SK-N-SH treated with all-trans-retinoic acid at 6 μM for 48 hours (cell line): ENCODE data around the gene KCNA5.

Experiments
- ARNTL ChIP-seq: fragments of 450-650 bp; formaldehyde crosslinking; IDR thresholded peaks from 2 replicates; pipeline ENCODE4 v1.5.0; 2020; ENCODE audit warnings: low read depth, mild to moderate bottlenecking, moderate library complexity, borderline replicate concordance
- BACH2 ChIP-seq: fragments of 250-450 bp; sonication (Bioruptor Pico); IDR thresholded peaks from 2 replicates; pipeline ENCODE4 v1.9.0; 2021; ENCODE audit warnings: mild to moderate bottlenecking, borderline replicate concordance
- CSRNP3 ChIP-seq: fragments of 250-450 bp; sonication (Bioruptor Pico); IDR thresholded peaks from 2 replicates; pipeline ENCODE4 v1.5.1; 2021; ENCODE audit warnings: mild to moderate bottlenecking, moderate library complexity
- PATZ1 ChIP-seq: fragments of 250-450 bp; sonication (Bioruptor Pico); IDR thresholded peaks from 2 replicates; pipeline ENCODE4 v1.8.0; 2020; ENCODE audit warnings: mild to moderate bottlenecking, moderate library complexity, borderline replicate concordance
- POU6F1 ChIP-seq: fragments of 250-450 bp; sonication (Bioruptor Pico); IDR thresholded peaks from 2 replicates; pipeline ENCODE4 v1.8.0; 2021; ENCODE audit warnings: low read depth, mild to moderate bottlenecking, moderate library complexity, borderline replicate concordance
- RARB ChIP-seq: fragments of 250-450 bp; sonication (Bioruptor Pico); IDR thresholded peaks from 2 replicates; pipeline ENCODE4 v1.8.0; 2021; ENCODE audit warnings: mild to moderate bottlenecking, moderate library complexity
- SNAI2 ChIP-seq: fragments of 250-450 bp; sonication (Bioruptor Pico); IDR thresholded peaks from 2 replicates; pipeline ENCODE4 v1.5.0; 2020; ENCODE audit warnings: mild to moderate bottlenecking, moderate library complexity
- TCF4 ChIP-seq: fragments of 250-450 bp; sonication (Bioruptor Pico); IDR thresholded peaks from 2 replicates; pipeline ENCODE4 v1.8.0; 2021; ENCODE audit warnings: mild to moderate bottlenecking, moderate library complexity, borderline replicate concordance
- TSHZ2 ChIP-seq: fragments of 250-450 bp; sonication (Bioruptor Pico); IDR thresholded peaks from 2 replicates; pipeline ENCODE4 v1.5.0; 2020; ENCODE audit warnings: mild to moderate bottlenecking, moderate library complexity
- ZFP3 ChIP-seq: fragments of 250-450 bp; sonication (Bioruptor Pico); IDR thresholded peaks from 2 replicates; pipeline ENCODE4 v1.5.0; 2020; ENCODE audit warnings: mild to moderate bottlenecking, moderate library complexity
- ZNF70 ChIP-seq: fragments of 450-650 bp; formaldehyde crosslinking; IDR thresholded peaks from 2 replicates; pipeline ENCODE4 v1.5.0; 2020; ENCODE audit warnings: mild to moderate bottlenecking, moderate library complexity

DNA sequence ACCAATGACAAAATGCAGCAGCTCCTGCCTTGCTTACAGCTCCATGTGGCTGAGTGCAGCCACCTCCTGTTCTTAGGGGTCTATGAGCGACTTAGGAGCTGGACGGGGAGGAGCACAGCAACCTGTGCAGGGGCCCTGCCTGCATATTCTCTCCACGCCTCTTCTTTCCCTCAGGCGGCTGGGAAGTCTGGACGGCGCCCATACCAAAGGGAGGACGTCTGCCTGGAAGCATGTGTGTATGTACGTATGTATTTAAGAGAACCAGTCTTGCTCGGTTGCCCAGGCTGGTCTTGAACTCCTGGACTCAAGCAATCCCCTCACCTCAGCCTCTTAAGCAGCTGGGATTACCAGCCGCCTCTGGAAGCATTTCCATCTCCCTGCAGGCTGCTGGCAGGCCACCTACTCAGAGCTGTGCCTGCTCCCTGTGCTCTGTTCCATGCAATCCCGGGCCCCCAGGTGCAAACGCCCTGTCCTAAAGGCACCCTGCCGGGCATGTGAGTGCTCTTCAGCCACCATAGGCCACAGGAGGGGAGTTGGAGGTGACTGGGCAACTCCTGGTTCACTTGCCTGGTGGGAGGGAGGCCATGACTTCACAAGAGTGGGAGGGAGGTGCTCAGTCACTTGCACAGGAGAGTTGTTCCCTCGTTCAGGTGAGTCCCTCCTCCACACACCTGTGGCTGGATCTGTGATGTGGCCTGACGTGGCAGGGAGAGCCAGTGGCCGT lies 44.3 kb downstream of the KCNA5 start:
- no peak for TF ChIP-seq TSHZ2 (CRISPR knock-in tag)
- TF ChIP-seq RARB (CRISPR knock-in tag) = no peak
- TF ChIP-seq PATZ1 (CRISPR knock-in tag) = no peak
- TF ChIP-seq TCF4 (CRISPR knock-in tag) = no peak
- TF ChIP-seq CSRNP3 (CRISPR knock-in tag) = no peak
- TF ChIP-seq ZFP3 (CRISPR knock-in tag) = no peak
- TF ChIP-seq POU6F1 = no peak
- TF ChIP-seq SNAI2 (CRISPR knock-in tag) = no peak
- TF ChIP-seq ZNF70 (CRISPR knock-in tag) = no peak
- TF ChIP-seq BACH2 (CRISPR knock-in tag) = no peak
- TF ChIP-seq ARNTL = no peak
